Mucosa of gallbladder (tissue), 1 donor: ENCODE data around the gene AIF1L. TPM values are rescaled to one million over a fixed set of nuclear protein-coding genes. Genes with fewer than 3 reads are reported as not detected.

ENCODE experiments used
- DNase-seq: peaks from one replicate; pipeline ENCODE4 v3.0.0-alpha.2; 2020; ENCODE audit warnings: low spot score
- total RNA-seq: library from RNA; stranded (reverse); gene quantifications from one replicate; pipeline ENCODE4 v1.2.1, GENCODE V29; 2021
- donor health status: DM: no; HTN: no; CAD: no.

AIF1L gene
- 7.0 TPM for total RNA-seq

- DNase-seq, result no peak
Measured at GRCh38 chr9:131096269-131097125, at the start of gene AIF1L. Gene AIF1L, plus strand, starts transcription at chr9:131096531. Its CDS starts 99 bp downstream, at chr9:131096630.

DNA sequence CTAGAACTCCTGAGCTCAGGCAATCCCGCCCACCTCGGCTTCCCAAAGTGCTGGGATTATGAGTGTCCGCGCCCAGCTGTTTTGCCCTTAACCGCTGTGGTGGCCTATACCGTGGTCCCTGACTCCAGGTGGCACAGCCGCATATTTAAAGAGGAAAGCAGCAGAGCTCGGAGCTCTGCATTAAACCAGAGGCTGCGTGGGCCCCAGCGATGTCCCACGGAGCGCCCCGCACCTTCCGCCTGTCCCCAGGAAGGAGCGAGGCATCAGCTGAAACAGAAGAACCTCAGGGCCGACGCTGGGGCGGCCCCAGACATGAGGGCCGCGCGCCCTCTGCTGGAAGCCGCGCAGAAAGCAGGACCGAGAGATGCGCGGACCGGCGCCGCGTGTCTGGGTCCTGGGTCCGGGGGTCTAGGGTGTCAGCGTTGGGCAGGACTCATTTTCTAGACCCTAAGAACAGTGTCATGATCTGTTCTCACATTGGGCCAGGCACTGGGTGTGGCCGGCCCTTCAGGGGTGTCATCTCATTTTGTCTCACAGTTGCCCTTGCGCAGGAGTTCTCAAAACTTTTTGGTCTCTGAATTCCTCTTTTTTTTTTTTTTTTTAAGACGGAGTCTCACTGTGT is 49.6 kb upstream of the AIF1L start:
- peak; percentile 68 for DNase-seq

GRCh38 chr9:131048332-131048731 is 48.0 kb upstream of the AIF1L start:
- no peak for DNase-seq

- no peak for DNase-seq
Measured at GRCh38 chr9:131048820-131049219, 47.5 kb upstream of the AIF1L start.

GRCh38 chr9:131049829-131050715 is 46.3 kb upstream of the AIF1L start:
- no peak for DNase-seq

- DNase-seq, result no peak
Measured at GRCh38 chr9:131050831-131051230, 45.5 kb upstream of the AIF1L start.

GRCh38 chr9:131051592-131052517 is 44.5 kb upstream of the AIF1L start:
- no peak for DNase-seq

GRCh38 chr9:131053896-131054295 is 42.4 kb upstream of the AIF1L start:
- DNase-seq, result no peak

DNA sequence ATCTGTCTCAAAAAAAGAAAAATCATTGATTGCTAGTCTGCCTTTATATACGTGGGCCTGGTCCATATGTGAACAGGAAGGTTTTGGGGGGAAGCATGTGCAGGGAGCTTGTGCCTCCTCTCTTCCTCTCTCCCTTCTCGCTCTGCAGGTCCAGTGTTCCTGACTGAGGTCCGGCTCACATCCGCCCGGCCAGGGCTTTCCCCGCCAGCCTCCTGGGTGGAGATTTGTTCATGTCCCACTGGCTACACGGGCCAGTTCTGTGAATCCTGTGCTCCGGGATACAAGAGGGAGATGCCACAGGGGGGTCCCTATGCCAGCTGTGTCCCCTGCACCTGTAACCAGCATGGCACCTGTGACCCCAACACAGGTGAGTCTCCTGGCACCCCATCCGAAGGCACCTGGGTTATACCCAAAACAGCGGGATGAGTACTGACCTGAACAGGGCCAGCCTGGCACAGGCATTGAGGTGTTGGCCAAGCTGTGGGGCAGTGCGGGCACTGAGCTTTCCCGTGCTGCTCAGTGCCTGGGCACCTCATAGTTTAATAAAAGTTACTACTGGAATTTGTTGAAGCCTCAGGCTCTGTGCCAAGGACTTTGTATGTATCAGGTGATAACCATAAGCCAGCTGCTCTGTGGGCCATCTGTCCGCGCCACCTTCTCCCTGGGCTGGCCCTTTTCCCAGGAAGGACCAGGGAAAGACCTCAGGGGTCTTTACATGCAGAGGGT is 39.4 kb upstream of the AIF1L start:
- no peak for DNase-seq

DNA sequence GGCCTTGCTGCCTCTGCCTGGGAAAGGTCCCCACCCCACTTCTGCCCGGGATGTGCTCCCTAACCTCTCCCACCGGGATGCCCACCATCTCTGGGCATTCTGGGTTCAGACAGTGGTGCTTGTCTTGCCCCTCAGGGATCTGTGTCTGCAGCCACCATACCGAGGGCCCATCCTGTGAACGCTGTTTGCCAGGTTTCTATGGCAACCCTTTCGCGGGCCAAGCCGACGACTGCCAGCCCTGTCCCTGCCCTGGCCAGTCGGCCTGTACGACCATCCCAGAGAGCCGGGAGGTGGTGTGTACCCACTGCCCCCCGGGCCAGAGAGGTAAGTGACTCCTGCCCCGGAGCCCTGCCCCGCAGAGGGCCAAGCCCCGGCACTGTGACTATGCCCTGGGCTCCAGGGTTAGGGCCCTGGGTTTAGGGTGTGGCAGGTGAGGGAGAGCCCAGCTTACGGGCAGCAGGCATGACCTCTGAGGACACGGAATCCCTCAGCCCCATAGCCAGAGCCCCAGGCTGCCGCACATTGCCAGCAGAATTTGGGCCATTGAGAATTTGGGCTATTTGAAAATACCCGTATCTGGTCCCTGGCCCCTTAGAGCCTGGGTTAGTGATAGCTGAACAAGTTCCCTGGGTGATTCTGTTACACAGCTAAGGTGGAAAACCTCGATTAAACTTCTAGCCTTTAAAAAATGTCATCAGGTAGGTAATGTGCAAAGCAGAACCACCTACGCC is 35.3 kb upstream of the AIF1L start:
- no peak for DNase-seq

GRCh38 chr9:131062969-131063368 is 33.4 kb upstream of the AIF1L start:
- no peak for DNase-seq

- DNase-seq, result no peak
Measured at GRCh38 chr9:131065599-131065998, 30.7 kb upstream of the AIF1L start.

DNA sequence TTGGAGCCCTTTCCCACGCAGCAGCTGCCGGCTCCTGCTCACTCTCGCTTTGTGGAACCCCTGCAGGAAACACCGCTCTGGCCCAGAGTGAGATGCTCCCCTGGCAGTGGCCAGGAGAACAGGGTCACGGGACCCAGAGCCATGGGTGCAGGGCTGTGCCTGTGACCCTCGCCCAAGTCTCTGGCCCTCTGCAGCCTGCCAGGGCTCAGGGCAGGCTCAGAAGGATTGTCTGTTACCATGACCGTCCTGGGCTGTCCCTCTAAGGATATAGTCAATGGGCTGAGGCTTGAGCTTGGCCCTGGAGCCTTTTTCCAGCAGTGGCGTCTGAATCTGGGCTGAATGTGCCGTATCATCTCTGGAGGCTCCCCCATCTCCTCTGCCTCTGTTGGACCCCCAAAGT is 28.7 kb upstream of the AIF1L start:
- no peak for DNase-seq

DNA sequence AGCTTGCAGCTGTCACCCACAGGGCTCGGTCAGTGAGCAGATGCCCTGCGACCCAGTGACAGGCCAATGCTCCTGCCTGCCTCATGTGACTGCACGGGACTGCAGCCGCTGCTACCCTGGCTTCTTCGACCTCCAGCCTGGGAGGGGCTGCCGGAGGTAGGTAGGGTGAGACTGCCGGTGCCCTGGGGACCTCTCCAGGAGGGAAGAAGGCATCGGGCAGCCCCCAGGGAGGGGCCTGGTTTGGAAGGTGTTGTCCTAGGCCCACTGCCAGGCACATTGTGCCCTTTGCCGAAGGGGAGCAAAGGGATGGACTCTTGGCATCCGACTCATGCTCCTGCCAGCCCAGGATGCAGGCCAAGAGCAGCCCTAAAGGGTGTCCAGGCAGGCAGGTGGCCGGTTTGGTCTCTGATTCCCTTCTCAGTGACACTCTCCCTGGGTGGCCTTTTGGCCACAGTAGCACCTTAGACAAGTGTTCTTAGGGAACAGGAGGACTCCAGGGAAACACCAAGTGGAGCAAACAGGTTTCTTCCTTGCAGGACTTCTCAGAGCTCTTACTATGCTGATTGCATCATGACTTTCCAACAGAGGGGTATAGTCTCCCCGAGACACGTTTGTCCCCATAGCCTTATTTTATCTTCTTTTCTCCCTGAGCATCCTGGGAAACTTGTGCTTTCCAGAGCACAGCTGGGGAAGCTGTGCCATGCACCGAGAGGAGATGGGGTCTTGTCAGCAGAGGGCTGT is 28.1 kb upstream of the AIF1L start:
- DNase-seq, result no peak

DNA sequence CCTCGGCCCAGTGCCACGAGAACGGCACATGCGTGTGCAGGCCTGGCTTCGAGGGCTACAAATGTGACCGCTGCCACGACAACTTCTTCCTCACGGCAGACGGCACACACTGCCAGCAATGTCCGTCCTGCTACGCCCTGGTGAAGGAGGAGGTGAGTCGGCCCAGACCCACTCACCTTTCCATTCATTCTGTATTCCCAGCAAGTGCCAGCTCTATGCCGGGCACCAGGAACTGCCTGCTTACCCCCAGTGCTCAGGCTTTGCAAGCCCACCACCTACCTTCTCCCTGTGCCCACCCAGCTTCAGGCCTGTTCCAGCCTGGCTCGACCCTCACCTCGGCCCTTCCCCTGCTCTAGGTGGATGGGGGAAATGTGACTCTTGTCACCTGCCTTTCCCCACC is 26.6 kb upstream of the AIF1L start:
- DNase-seq, result no peak

DNA sequence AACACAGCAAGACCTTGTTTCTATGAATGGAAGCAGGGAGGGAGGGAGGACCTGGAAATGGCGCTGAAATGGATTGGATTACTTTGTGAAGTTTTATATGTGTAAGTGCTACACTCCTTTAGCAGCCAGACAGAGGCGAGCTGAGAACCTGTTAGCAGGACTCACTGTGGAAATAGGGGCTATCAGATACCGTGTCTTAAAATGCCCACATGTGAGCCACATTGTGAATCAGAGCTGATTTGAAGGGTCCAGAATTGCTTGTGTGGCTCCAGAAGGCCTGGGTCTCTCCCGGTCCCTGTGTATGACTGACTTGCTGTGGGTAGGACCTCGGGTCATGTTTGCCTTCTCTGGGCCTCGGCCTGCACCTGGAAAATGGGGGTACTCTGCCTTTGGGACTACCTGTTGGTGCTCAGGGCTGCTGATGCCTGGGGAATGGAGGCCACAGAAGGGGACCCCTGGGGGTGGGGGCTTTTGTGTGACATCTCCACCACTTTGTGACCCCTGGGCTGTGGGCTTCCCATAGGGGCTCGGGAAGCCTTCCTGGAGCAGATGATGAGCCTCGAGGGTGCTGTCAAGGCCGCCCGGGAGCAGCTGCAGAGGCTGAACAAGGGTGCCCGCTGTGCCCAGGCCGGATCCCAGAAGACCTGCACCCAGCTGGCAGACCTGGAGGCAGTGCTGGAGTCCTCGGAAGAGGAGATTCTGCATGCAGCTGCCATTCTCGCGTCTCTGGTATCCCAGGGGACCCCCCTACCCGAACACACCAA is 24.0 kb upstream of the AIF1L start:
- DNase-seq, result no peak

DNA sequence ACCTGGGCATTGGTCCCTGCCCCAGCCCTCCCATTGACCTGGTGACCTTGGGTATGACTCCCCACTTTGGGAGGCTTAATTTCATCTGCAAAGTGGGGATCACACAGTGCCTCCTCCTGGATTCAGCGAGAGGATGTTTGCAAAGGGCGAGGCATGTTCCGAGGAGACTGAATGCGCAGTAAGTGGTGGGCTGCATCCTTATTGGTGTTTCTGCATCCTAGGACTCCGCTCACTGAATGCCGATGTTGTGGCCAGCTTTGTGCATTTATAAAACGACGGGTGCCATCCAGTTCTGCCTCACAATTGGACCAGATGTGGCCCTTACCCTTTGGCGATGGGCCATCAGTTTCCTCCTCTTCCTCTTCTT is 23.5 kb upstream of the AIF1L start:
- no peak for DNase-seq
